Stomach (tissue), 9 donors: ENCODE measurements around the gene SENP6. TPM values are rescaled to one million over a fixed set of nuclear protein-coding genes. Genes with fewer than 3 reads are reported as not detected.
A peak's percentile ranks its signal among the peaks of the same experiment; 100 is the strongest.

Source experiments
- DNase-seq, 2 donors: peaks; one replicate each; pipeline versions ENCODE4 v3.0.0 to v3.0.0-alpha.2; 2013 to 2019
- H3K27ac ChIP-seq, 5 donors: fragments of 200-600 bp in 4 of 5; sonication (generic) in 4 of 5; one replicate each; pipeline ENCODE4 v1.5.1; 2013 to 2019; ENCODE audit warnings: mild to moderate bottlenecking in 1 of 5, moderate library complexity in 1 of 5
- H3K27me3 ChIP-seq, 3 donors: fragments of 200-600 bp; sonication (generic); one replicate each; pipeline ENCODE4 v1.5.1; 2017 to 2019; ENCODE audit warnings: mixed run types in 1 of 3
- H3K36me3 ChIP-seq, 4 donors: fragments of 200-600 bp; sonication (generic); 1 replicate in 3 of 4; 2 replicates in 1 of 4; pipeline ENCODE4 v1.5.1; 2016 to 2019
- H3K4me1 ChIP-seq, 4 donors: fragments of 200-600 bp; sonication (generic); one replicate each; pipeline ENCODE4 v1.5.1; 2016 to 2019
- H3K4me3 ChIP-seq, 4 donors: fragments of 200-600 bp; sonication (generic) in 3 of 4; one replicate each; pipeline ENCODE4 v1.5.1; 2016 to 2019; ENCODE audit warnings: mild to moderate bottlenecking in 1 of 4
- H3K9me3 ChIP-seq, 4 donors: fragments of 200-600 bp; sonication (generic); one replicate each; pipeline ENCODE4 v1.5.1; 2016 to 2019
- EP300 ChIP-seq: sonication (generic); formaldehyde crosslinking; IDR thresholded peaks from one replicate; pipeline ENCODE4 v1.6.1; 2017; ENCODE audit warnings: antibody characterized with exemption
- POLR2A ChIP-seq, 4 donors: fragments of 450-650 bp; IDR thresholded peaks; one replicate each; pipeline ENCODE4 v1.6.1; 2016; ENCODE audit warnings: antibody characterized with exemption in 4 of 4, control low read depth in 2 of 4, mild to moderate bottlenecking in 1 of 4, moderate library complexity in 1 of 4
- POLR2AphosphoS5 ChIP-seq, 3 donors: sonication (generic); formaldehyde crosslinking; IDR thresholded peaks; one replicate each; pipeline ENCODE4 v1.6.1; 2016; ENCODE audit warnings: antibody characterized with exemption in 3 of 3
- WGBS, 5 donors: extraction: QIAGEN DNeasy Blood & Tissue Kit in 3 of 5; methylation state at CpG; one replicate each; pipeline versions ENCODE4 v1.1.5 to v1.1.7; 2013 to 2018; 5-methylcytosine and 5-hydroxymethylcytosine counted together
- intact Hi-C: fragments of 100-400 bp; cut with DNase I; formaldehyde crosslinking; loops from one replicate; pipeline ENCODE4 v1.15.1; 2023; ENCODE audit warnings: low total_unique reads
- polyA plus RNA-seq, 3 donors: library from polyadenylated mRNA; stranded (reverse); fragments of 200-250 nt; gene quantifications; one replicate each; pipeline ENCODE4 v1.2.3, GENCODE V29; 2013
- total RNA-seq, 5 donors: library from RNA; depleted of rRNA; stranded (reverse); fragments of >200 nt; gene quantifications; one replicate each; pipeline versions ENCODE4 v1.1.0 to v1.2.3, GENCODE V29; 2014 to 2016
- TF ChIP-seq, protein P1 (sequence below), 7 experiments: fragments of 450-650 bp in 4 of 7; fragments of 200-600 bp in 3 of 7; sonication (generic) in 3 of 7; IDR thresholded peaks; one replicate each; pipeline ENCODE4 v1.5.1; 2016 to 2019; ENCODE audit warnings: antibody characterized with exemption in 7 of 7, control low read depth in 2 of 7, mild to moderate bottlenecking in 1 of 7
- donor health status: healthy with polysubstance abuse.
- donor health status: Bipolar disorder and iron deficiency.
- donor health status: healthy.

The SENP6 gene
- total and polyA plus RNA-seq, 8 donors, result 17.7 to 251 (median 103) TPM

DNA sequence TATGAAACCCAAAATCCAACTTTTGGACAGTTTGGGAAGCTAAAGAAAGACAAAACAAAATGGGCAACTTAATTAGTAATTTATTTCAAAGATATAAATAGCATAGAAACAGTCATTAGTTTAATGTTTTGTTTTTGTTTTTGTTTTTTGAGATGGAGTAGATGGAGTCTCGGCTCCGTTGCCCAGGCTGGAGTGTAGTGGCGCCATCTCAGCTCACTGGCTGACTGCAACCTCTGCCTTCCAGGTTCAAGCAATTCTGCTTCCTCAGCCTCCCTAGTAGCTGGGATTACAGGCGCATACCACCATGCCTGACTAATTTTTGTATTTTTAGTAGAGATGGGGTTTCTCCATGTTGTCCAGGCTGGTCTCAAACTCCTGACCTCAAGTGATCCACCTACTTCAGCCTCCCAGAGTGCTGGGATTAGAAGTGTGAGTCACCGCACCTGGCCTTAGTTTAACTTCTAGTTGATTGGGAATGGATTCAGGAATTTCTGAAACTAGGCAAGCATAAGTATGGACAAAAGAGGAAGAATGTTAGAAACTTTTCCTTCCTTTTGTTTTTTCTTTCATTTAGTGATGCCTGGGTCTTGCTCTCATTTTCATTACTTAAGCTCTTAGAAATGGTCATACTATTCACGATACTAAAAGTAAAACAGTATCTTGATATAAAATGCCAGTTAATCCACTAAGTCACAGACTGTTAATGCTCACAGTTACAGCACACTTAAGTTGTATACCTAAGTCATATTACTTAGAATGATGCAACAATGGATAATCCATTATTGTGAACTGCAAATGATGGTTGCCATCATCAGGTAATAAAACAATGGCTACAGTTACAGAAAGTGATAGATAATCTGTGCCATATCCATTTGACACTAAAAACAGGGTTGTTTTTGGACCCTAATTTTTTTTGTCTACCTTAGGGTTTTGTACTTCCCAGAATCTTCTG, 8.2 kb downstream of the SENP6 start:
- H3K27ac ChIP-seq, result peak overlapping the region in 2 of 5 donors; percentile 46 to 56
- intact Hi-C loops, result no loop called here

DNA sequence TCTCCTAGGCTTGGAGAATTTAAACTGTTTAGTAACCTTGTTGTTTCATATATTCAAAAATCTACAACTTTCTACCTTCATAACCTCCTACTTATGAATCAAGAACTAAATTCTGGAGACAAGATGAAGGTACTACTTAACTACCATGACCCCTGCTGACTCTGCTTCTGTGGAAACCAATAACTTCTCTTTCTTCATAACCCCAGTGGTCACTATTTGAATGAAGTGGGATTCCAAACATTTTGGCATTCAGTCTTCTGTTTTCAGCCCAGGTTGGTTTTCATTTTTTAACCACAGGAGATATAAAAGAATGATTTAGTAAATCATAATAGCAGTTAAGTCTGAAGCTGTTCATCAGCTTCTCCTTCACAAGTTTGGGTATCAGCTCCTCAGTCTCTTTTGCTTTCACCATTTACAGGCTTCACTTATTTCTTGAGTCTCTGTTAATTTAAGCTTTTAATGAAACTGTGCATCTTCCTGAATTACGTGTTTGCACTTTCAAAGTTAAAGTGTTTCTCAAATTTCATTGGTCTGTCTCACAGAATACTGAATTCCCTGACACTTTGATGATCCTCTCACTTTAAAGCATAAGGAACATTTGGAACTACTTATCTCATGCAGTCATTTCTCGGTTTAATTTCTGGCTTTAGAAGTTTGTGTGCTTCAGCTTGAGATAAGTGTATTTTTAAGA, 9.5 kb downstream of the SENP6 start:
- intact Hi-C loops, result no loop called here
- TF ChIP-seq POLR2AphosphoS5 (IDR thresholded peaks at IDR 0.05) (no peak), EP300 (no peak), POLR2A (IDR thresholded peaks at IDR 0.05) (no peak)
- TF ChIP-seq, protein P1, sequence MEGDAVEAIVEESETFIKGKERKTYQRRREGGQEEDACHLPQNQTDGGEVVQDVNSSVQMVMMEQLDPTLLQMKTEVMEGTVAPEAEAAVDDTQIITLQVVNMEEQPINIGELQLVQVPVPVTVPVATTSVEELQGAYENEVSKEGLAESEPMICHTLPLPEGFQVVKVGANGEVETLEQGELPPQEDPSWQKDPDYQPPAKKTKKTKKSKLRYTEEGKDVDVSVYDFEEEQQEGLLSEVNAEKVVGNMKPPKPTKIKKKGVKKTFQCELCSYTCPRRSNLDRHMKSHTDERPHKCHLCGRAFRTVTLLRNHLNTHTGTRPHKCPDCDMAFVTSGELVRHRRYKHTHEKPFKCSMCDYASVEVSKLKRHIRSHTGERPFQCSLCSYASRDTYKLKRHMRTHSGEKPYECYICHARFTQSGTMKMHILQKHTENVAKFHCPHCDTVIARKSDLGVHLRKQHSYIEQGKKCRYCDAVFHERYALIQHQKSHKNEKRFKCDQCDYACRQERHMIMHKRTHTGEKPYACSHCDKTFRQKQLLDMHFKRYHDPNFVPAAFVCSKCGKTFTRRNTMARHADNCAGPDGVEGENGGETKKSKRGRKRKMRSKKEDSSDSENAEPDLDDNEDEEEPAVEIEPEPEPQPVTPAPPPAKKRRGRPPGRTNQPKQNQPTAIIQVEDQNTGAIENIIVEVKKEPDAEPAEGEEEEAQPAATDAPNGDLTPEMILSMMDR (IDR thresholded peaks at IDR 0.05), result no peak
- Histone ChIP-seq H3K4me3 (no peak overlapping the region), H3K36me3 (no peaks in the 10 kb centered on the region), H3K27me3 (no peaks in the 10 kb centered on the region), H3K9me3 (no peaks in the 10 kb centered on the region), H3K4me1 (peaks cover 71 to 100% (median 86%) of the 10 kb centered on the region in 4 donors), H3K27ac (peak overlapping the region in 2 of 5 donors; percentile 8 to 47)
- 24 to 36% (median 27%) methylated on average over 2 of the region's 2 CpGs for WGBS, 5 donors
- DNase-seq, result no peak

More for the DNA sequence above, 8.2 kb downstream of the SENP6 start:
- Histone ChIP-seq H3K4me1 (peaks cover 67 to 100% (median 84%) of the 10 kb centered on the region in 4 donors), H3K9me3 (no peaks in the 10 kb centered on the region), H3K4me3 (no peak overlapping the region), H3K36me3 (no peaks in the 10 kb centered on the region), H3K27me3 (no peaks in the 10 kb centered on the region)
- no peak for DNase-seq
- WGBS, 5 donors, result 85 to 93% (median 87%) methylated on average over 6 of the region's 6 CpGs
- TF ChIP-seq POLR2A (IDR thresholded peaks at IDR 0.05) (no peak), EP300 (no peak), POLR2AphosphoS5 (IDR thresholded peaks at IDR 0.05) (no peak)
- TF ChIP-seq, protein P1 (IDR thresholded peaks at IDR 0.05), result no peak

DNA sequence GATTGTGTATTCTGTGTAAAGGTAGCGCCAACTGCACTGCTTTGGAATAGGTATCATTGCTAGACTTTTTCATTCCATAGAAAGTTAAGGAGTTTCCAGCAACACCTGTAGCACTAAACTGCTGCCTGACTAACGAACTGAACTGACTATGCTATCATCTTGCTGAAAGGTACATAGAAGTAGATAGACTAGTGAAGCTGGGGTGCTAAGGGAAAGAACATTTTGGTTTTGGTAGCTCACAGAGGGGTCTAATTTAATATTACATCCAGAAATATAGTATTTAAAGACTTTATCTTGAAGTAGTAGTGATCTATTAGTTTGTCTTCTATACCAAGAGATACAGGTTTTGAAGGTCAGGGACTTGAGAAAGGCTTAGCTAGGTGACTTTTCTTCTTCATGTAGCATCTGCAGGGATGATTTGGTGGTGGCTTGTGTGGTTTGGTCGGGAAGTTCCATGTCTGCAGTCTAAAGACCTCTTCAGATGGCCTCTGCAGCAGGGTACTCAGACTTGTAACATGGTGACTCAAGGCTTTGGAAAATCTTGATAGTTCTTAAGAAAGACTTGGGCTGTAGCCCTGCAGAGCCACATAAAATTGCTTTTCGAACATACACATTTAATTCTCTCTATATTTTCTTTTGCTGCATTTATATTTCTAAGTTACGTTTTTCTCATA, 10.2 kb downstream of the SENP6 start:
- no peaks in the 10 kb centered on the region for H3K27me3 ChIP-seq
- H3K9me3 ChIP-seq, result no peaks in the 10 kb centered on the region
- 62 to 70% (median 64%) methylated on average over 5 of the region's 5 CpGs for WGBS, 5 donors
- no peaks in the 10 kb centered on the region for H3K36me3 ChIP-seq
- H3K4me1 ChIP-seq, result peaks cover 71 to 100% (median 85%) of the 10 kb centered on the region in 4 donors
- H3K27ac ChIP-seq, result peak overlapping the region in 2 of 5 donors; percentile 19 to 74
- intact Hi-C loops, result no loop called here
- TF ChIP-seq, protein P1 (IDR thresholded peaks at IDR 0.05), result no peak
- TF ChIP-seq EP300, result no peak
- no peak for TF ChIP-seq POLR2AphosphoS5 (IDR thresholded peaks at IDR 0.05)
- no peak for TF ChIP-seq POLR2A (IDR thresholded peaks at IDR 0.05)
- no peak for DNase-seq
- H3K4me3 ChIP-seq, result no peak overlapping the region

DNA sequence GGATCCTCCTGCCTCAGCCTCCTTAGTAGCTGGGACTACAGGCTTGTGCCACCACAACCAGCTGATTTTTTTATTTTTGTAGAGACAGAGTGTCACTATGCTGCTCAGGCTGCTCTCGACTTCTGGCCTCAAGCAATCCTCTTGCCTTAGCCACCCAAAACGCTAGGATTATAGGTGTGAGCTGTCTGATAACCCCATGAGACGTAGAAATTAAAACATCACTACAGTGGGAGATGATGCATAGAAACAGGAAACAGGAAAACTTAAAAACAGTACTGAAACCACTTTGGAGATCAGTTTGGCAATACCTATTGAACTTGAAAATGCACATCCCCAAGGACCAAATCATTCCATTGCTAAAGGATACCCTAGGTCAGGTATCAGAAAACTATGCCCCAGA, 10.8 kb downstream of the SENP6 start:
- intact Hi-C loops, result no loop called here
- peak overlapping the region in 4 of 5 donors; percentile 2 to 74 (median 40) for H3K27ac ChIP-seq
- TF ChIP-seq, protein P1 (IDR thresholded peaks at IDR 0.05), result no peak
- TF ChIP-seq POLR2A (IDR thresholded peaks at IDR 0.05) (no peak), POLR2AphosphoS5 (IDR thresholded peaks at IDR 0.05) (no peak), EP300 (no peak)
- peak overlapping the region in 1 of 4 donors; percentile 16 for H3K4me3 ChIP-seq
- WGBS, 5 donors, result 75 to 91% (median 82%) methylated on average over 3 of the region's 3 CpGs
- H3K36me3 ChIP-seq, result no peaks in the 10 kb centered on the region
- H3K4me1 ChIP-seq, result peaks cover 66 to 97% (median 84%) of the 10 kb centered on the region in 4 donors
- no peaks in the 10 kb centered on the region for H3K27me3 ChIP-seq
- DNase-seq, result no peak
- H3K9me3 ChIP-seq, result no peaks in the 10 kb centered on the region
